Measurements from ENCODE around the gene PKDREJ.

GRCh38 chr22:46286941-46287872, 24.1 kb upstream of the PKDREJ start:
- TF ChIP-seq, protein P1, sequence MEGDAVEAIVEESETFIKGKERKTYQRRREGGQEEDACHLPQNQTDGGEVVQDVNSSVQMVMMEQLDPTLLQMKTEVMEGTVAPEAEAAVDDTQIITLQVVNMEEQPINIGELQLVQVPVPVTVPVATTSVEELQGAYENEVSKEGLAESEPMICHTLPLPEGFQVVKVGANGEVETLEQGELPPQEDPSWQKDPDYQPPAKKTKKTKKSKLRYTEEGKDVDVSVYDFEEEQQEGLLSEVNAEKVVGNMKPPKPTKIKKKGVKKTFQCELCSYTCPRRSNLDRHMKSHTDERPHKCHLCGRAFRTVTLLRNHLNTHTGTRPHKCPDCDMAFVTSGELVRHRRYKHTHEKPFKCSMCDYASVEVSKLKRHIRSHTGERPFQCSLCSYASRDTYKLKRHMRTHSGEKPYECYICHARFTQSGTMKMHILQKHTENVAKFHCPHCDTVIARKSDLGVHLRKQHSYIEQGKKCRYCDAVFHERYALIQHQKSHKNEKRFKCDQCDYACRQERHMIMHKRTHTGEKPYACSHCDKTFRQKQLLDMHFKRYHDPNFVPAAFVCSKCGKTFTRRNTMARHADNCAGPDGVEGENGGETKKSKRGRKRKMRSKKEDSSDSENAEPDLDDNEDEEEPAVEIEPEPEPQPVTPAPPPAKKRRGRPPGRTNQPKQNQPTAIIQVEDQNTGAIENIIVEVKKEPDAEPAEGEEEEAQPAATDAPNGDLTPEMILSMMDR (IDR thresholded peaks at IDR 0.05): no peak
- TF ChIP-seq POLR2A (IDR thresholded peaks at IDR 0.05): no peak
